ENCODE results near the gene CALN1.

DNA sequence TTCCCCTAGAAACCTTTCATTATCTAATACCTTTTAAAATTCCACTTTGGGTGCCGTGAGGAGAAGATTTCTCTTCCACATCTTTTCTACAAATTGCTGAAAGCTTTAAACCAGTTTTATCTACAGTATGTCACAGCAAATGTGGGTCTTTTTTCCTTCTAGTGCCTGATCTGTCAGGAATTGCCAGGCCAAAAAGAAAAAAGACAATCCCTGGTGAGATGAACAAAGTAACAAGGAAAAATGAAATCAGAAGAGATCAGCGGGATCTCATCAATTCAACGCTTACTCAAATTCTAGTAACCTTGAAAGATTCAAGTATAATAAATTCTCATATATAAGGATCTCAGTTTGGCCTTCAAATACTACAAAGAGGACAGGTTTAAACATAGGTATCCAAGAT, 449.5 kb downstream of the CALN1 start:
- TF ChIP-seq, protein P1, sequence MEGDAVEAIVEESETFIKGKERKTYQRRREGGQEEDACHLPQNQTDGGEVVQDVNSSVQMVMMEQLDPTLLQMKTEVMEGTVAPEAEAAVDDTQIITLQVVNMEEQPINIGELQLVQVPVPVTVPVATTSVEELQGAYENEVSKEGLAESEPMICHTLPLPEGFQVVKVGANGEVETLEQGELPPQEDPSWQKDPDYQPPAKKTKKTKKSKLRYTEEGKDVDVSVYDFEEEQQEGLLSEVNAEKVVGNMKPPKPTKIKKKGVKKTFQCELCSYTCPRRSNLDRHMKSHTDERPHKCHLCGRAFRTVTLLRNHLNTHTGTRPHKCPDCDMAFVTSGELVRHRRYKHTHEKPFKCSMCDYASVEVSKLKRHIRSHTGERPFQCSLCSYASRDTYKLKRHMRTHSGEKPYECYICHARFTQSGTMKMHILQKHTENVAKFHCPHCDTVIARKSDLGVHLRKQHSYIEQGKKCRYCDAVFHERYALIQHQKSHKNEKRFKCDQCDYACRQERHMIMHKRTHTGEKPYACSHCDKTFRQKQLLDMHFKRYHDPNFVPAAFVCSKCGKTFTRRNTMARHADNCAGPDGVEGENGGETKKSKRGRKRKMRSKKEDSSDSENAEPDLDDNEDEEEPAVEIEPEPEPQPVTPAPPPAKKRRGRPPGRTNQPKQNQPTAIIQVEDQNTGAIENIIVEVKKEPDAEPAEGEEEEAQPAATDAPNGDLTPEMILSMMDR (IDR thresholded peaks at IDR 0.05), result no peak
- no peak for TF ChIP-seq POLR2A (IDR thresholded peaks at IDR 0.05)
